Endodermal cell (in vitro differentiated cells): ENCODE results near the gene SLC7A14. TPM values are rescaled to one million over a fixed set of nuclear protein-coding genes. Genes with fewer than 3 reads are reported as not detected.

Experiments
- DNase-seq: peaks from one replicate; pipeline ENCODE4 v3.0.0-alpha.2; 2017
- H3K27ac ChIP-seq: 2 replicates; pipeline ENCODE4 v1.5.1; 2013; ENCODE audit warnings: mild to moderate bottlenecking, low read depth, low read length, moderate library complexity
- H3K27me3 ChIP-seq: 2 replicates; pipeline ENCODE4 v1.6.1; 2013; ENCODE audit warnings: mild to moderate bottlenecking, low read length, moderate library complexity; ENCODE audit not compliant: insufficient read depth, control insufficient read depth, poor library complexity, severe bottlenecking
- H3K36me3 ChIP-seq: 2 replicates; pipeline ENCODE4 v1.7.0; 2013; ENCODE audit warnings: mild to moderate bottlenecking, low read length, moderate library complexity; ENCODE audit not compliant: control insufficient read depth, insufficient read depth
- H3K4me1 ChIP-seq: one replicate; pipeline ENCODE4 v1.7.0; 2013; ENCODE audit warnings: low read length; ENCODE audit not compliant: control insufficient read depth, insufficient read depth
- H3K4me3 ChIP-seq: 2 replicates; pipeline ENCODE4 v1.5.1; 2013; ENCODE audit warnings: mild to moderate bottlenecking, low read length, moderate library complexity
- H3K9ac ChIP-seq: 2 replicates; pipeline ENCODE4 v1.6.1; 2013; ENCODE audit warnings: mild to moderate bottlenecking, low read length, moderate library complexity; ENCODE audit not compliant: poor library complexity, severe bottlenecking; ENCODE audit errors: extremely low read depth
- H3K9me3 ChIP-seq: 2 replicates; pipeline ENCODE4 v1.6.1; 2013; ENCODE audit warnings: mild to moderate bottlenecking, low read length, moderate library complexity; ENCODE audit not compliant: control insufficient read depth
- H3K27ac Mint-ChIP-seq: 2 replicates; pipeline ENCODE4 v1.8.0; 2020; ENCODE audit warnings: mixed read lengths
- H3K27me3 Mint-ChIP-seq: 2 replicates; pipeline ENCODE4 v1.8.0; 2021; ENCODE audit warnings: mild to moderate bottlenecking, mixed read lengths; ENCODE audit not compliant: insufficient read depth
- H3K36me3 Mint-ChIP-seq: 2 replicates; pipeline ENCODE4 v1.8.0; 2020; ENCODE audit warnings: low read depth, mixed read lengths
- H3K4me1 Mint-ChIP-seq: 2 replicates; pipeline ENCODE4 v1.8.0; 2020; ENCODE audit warnings: mixed read lengths
- H3K4me3 Mint-ChIP-seq: 2 replicates; pipeline ENCODE4 v1.8.0; 2020; ENCODE audit warnings: mild to moderate bottlenecking, moderate library complexity, mixed read lengths
- H3K9me3 Mint-ChIP-seq: 2 replicates; pipeline ENCODE4 v1.8.0; 2020; ENCODE audit warnings: mild to moderate bottlenecking, mixed read lengths
- WGBS, 2 experiments: methylation state at CpG; one replicate each; pipeline versions ENCODE4 v1.1.5 to v1.1.7; 2013; ENCODE audit warnings: missing lambda C conversion rate in 2 of 2, mixed read lengths in 1 of 2; ENCODE audit not compliant: insufficient coverage in 1 of 2, insufficient read length in 1 of 2; 5-methylcytosine and 5-hydroxymethylcytosine counted together
- total RNA-seq, 2 donors: library from RNA; stranded (reverse); fragmentation: NEBNext Ultra II Directional in 1 of 2; extraction: Animal tissue kit (Norgen Biotek cat#: 25700) in 1 of 2; gene quantifications; 2 replicates in 1 of 2; 3 replicates in 1 of 2; pipeline ENCODE4 v1.2.1, GENCODE V29; 2021
- TF ChIP-seq, protein P1 (sequence below): fragments of 200-600 bp; sonication (generic); conservative IDR thresholded peaks from 2 replicates; pipeline ENCODE4 v1.5.0; 2021; ENCODE audit warnings: antibody characterized with exemption, mild to moderate bottlenecking

The SLC7A14 gene
- total RNA-seq, 2 donors from 2014 or later, result 0.29 to 0.42 TPM

DNA sequence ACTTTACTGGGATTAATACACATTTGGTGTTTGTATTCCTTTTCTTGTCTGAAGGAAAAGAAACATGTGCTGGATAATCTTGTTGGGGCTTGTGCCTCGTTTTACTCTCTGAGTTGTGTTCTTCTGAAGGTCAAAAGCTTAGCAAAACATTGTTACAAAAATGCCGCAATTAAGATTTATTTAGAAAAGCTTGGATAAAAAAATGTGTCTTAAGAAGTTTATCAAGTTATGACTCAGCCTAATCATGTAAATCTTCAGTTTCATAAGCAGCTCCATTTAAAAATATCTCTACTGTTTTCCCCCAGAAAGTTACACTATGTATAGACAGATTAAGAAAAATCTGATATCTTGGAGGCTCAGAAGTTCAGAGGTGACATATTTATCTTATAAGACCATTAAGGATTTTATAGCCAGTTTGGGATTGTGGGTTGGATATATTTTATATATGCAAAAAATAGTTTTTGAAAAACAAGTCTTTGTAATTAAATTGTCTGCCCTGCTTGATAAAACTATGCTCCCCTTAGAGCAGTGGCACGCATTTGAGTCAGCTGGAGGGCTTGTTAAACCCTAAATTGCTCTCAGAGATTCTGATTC, 110.7 kb downstream of the SLC7A14 start:
- no peaks in the 10 kb centered on the region for H3K9me3 Mint-ChIP-seq

DNA sequence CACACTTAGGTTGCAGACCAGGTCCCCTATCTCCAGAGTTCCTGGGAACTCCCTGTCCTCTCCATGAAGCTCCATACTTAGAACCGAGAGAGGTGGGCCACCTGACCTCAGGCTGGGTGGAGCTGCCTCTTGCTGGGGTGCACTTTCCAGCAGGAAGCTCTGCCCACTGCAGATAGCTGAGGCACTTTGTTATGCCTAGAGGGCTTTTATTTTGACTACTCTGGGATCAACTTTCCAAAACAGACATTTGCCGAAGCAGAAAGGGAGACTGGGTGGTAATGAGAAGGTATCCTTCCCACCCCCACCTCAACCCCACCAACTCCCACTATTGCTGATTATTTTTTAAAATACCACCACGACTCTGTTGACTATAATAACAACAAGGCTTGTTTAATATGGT, 112.5 kb downstream of the SLC7A14 start:
- Mint-ChIP-seq H3K9me3 (no peaks in the 10 kb centered on the region), H3K4me3 (no peak overlapping the region), H3K27ac (no peak overlapping the region), H3K27me3 (no peaks in the 10 kb centered on the region), H3K36me3 (no peaks in the 10 kb centered on the region), H3K4me1 (peaks cover 65% of the 10 kb centered on the region)
- Histone ChIP-seq H3K9ac (no peak overlapping the region), H3K4me1 (peaks cover 21% of the 10 kb centered on the region), H3K36me3 (no peaks in the 10 kb centered on the region), H3K9me3 (no peaks in the 10 kb centered on the region), H3K4me3 (no peak overlapping the region), H3K27ac (no peak overlapping the region), H3K27me3 (no peaks in the 10 kb centered on the region)
- WGBS, 2 experiments, result 81% methylated on average over 2 of the region's 3 CpGs; no CpG with 5 or more reads in 1 of the 2 experiments
- DNase-seq, result no peak
- TF ChIP-seq, protein P1, sequence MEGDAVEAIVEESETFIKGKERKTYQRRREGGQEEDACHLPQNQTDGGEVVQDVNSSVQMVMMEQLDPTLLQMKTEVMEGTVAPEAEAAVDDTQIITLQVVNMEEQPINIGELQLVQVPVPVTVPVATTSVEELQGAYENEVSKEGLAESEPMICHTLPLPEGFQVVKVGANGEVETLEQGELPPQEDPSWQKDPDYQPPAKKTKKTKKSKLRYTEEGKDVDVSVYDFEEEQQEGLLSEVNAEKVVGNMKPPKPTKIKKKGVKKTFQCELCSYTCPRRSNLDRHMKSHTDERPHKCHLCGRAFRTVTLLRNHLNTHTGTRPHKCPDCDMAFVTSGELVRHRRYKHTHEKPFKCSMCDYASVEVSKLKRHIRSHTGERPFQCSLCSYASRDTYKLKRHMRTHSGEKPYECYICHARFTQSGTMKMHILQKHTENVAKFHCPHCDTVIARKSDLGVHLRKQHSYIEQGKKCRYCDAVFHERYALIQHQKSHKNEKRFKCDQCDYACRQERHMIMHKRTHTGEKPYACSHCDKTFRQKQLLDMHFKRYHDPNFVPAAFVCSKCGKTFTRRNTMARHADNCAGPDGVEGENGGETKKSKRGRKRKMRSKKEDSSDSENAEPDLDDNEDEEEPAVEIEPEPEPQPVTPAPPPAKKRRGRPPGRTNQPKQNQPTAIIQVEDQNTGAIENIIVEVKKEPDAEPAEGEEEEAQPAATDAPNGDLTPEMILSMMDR, result no peak

More for the DNA sequence above, 110.7 kb downstream of the SLC7A14 start:
- 80 to 90% methylated on average over 1 to 3 of the region's 3 CpGs for WGBS, 2 experiments
- DNase-seq, result no peak
- H3K36me3 Mint-ChIP-seq, result no peaks in the 10 kb centered on the region
- TF ChIP-seq, protein P1, result no peak
- H3K9ac ChIP-seq, result no peak overlapping the region
- H3K4me1 ChIP-seq, result peaks cover 21% of the 10 kb centered on the region
- no peaks in the 10 kb centered on the region for H3K9me3 ChIP-seq
- peaks cover 55% of the 10 kb centered on the region for H3K4me1 Mint-ChIP-seq
- H3K27ac Mint-ChIP-seq, result no peak overlapping the region
- no peak overlapping the region for H3K4me3 ChIP-seq
- no peaks in the 10 kb centered on the region for H3K36me3 ChIP-seq
- no peaks in the 10 kb centered on the region for H3K27me3 ChIP-seq
- H3K27me3 Mint-ChIP-seq, result no peaks in the 10 kb centered on the region
- H3K27ac ChIP-seq, result no peak overlapping the region
- H3K4me3 Mint-ChIP-seq, result no peak overlapping the region

DNA sequence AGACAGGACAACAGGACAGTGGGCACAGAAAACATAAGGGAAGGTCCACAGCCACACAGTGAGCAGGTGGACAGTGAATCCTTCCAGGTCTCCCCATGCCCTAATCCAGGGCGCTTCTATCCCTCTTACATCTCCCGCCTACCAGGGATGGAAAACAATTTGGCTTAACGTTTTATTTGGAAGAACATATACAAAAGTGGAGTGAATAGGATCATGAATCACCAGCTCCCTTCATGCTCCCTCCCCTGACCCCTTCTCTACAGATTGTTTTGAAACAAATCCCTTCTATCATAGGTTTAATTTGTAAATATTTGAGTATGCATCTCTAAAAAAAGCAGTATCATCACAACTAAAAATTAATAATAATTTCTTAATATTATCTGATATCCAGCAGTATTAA, 114.7 kb downstream of the SLC7A14 start:
- TF ChIP-seq, protein P1, result no peak
- Histone ChIP-seq H3K36me3 (no peaks in the 10 kb centered on the region), H3K4me1 (peaks cover 16% of the 10 kb centered on the region), H3K9me3 (no peaks in the 10 kb centered on the region), H3K27ac (no peak overlapping the region), H3K4me3 (no peak overlapping the region), H3K27me3 (no peaks in the 10 kb centered on the region), H3K9ac (no peak overlapping the region)
- Mint-ChIP-seq H3K36me3 (no peaks in the 10 kb centered on the region), H3K4me1 (peaks cover 57% of the 10 kb centered on the region), H3K27me3 (no peaks in the 10 kb centered on the region), H3K27ac (no peak overlapping the region), H3K9me3 (no peaks in the 10 kb centered on the region), H3K4me3 (no peak overlapping the region)
- WGBS, 2 experiments, result 84 to 100% methylated on average over 2 to 3 of the region's 3 CpGs
- no peak for DNase-seq
